ENCODE results near the gene PLOD1. TPM values are rescaled to one million over a fixed set of nuclear protein-coding genes. Genes with fewer than 3 reads are reported as not detected.
A peak's percentile ranks its signal among the peaks of the same experiment; 100 is the strongest.

Gene PLOD1
- 260 and 302 TPM in 2 replicates for total RNA-seq

GRCh38 chr1:11934302-11935056 is at the start of gene PLOD1:
Gene PLOD1, plus strand, starts transcription at chr1:11934717. Its CDS starts 63 bp downstream, at chr1:11934780.

GRCh38 chr1:11979851-11980675 is 45.5 kb downstream of the PLOD1 start, which contains the start of gene MFN2:
Gene MFN2, plus strand, starts transcription at chr1:11980444. Its CDS starts 8,725 bp downstream, at chr1:11989169.

Small RNA genes lying within 50 kb of the gene (small RNA-seq; reads per million reads assigned to genes)
- gene AL096840.1 (not detected), gene RF00019 (not detected), gene RNU5E-4P (85.1 reads per million, percentile 98 among the genes with 10 or more reads in this experiment)

Other genes with a start within 250 kb of the PLOD1 start
- 0.50 and 0.93 TPM in 2 replicates for gene DRAXIN, start 243.0 kb upstream of the PLOD1 start, total RNA-seq
- gene AGTRAP, start 198.6 kb upstream of the PLOD1 start, total RNA-seq, result 31.9 and 46.9 TPM in 2 replicates
- gene C1orf167, start 172.5 kb upstream of the PLOD1 start, total RNA-seq, result 0.29 TPM in 1 of 2 replicates, not detected in the other
- gene MTHFR, start 128.8 kb upstream of the PLOD1 start, total RNA-seq, result 20.7 and 21.7 TPM in 2 replicates
- gene CLCN6, start 128.5 kb upstream of the PLOD1 start, total RNA-seq, result 15.4 and 22.4 TPM in 2 replicates
- gene NPPA, start 86.9 kb upstream of the PLOD1 start, total RNA-seq, result not detected in 2 replicates
- gene NPPB, start 75.8 kb upstream of the PLOD1 start, total RNA-seq, result not detected in 2 replicates
- 71.8 and 77.6 TPM in 2 replicates for gene KIAA2013, start 8.3 kb upstream of the PLOD1 start, total RNA-seq
- gene MFN2, start 45.7 kb downstream of the PLOD1 start, total RNA-seq, result 68.8 and 72.4 TPM in 2 replicates
- gene MIIP, start 84.8 kb downstream of the PLOD1 start, total RNA-seq, result 19.5 and 31.9 TPM in 2 replicates
- under 0.01 and 0.22 TPM in 2 replicates for gene TNFRSF8, start 128.6 kb downstream of the PLOD1 start, total RNA-seq
- 28.1 and 30.5 TPM in 2 replicates for gene TNFRSF1B, start 232.3 kb downstream of the PLOD1 start, total RNA-seq

Data from thoracic aorta endothelial cell (primary cell).